GM19043 (cell line): ENCODE measurements around the gene INSYN2B.

Experiments
- ATAC-seq: cut with Tn5 transposase; IDR thresholded peaks from one replicate; pipeline ENCODE4 v1.9.1; 2021; ENCODE audit warnings: low read depth; ENCODE audit not compliant: unreplicated experiment

INSYN2B gene

DNA sequence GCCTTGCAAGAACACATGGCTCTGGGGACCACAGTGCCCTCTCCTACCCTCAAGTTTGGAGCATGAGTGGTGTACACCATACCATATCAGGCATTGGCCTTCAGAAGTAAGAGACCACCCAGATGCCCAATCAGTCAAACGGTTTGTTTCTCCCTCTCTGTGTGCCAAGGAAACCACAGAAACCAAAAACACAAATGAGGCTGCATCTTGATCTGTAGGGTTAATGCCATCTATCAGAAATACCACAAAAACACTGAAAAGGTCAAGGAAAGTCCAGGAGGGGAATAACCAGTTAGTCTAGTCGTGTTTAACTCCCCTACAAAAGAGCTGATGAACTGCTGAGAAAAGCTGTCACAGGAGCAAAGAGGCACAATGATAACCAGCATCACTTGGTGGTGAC is 78.4 kb downstream of the INSYN2B start:
- no peak for ATAC-seq

DNA sequence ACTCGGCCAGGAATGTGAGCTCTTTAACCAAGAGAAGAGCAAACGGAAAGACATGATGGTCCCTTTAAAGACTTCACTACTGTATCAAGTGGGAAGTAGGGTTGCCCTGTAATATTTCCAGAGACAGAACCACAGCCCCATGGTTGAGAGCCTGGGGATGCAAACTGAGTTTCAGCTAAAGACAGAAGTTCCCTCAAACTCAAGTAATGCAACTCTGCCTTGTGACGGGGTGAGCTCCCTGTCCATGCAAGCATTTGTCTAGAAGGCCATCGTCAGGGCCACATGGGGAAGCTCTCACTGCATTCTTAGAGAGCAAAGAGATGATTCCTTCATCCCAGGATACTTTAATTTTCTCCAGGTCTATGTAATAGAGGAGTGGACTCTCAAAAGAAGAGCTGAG is 82.8 kb downstream of the INSYN2B start:
- no peak for ATAC-seq

DNA sequence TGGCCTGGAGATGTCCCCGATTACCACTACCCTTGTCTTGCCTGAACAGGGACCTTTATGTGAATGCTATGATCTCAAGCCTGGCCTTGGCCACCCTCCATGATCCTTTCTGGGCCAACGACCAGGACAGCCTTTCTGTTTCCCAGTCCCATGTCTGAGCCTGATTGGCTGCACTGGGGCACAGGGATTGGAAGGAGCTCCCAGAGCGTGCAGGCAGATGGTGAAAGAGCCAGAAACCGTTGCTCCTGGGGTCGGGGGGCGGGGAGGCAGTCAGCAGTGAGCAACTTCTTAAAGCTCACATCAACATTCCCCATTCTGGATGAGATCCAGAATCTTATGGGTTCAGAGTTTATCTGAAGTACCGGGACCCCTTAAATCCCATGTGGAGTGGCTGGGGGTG is 84.4 kb downstream of the INSYN2B start:
- no peak for ATAC-seq

DNA sequence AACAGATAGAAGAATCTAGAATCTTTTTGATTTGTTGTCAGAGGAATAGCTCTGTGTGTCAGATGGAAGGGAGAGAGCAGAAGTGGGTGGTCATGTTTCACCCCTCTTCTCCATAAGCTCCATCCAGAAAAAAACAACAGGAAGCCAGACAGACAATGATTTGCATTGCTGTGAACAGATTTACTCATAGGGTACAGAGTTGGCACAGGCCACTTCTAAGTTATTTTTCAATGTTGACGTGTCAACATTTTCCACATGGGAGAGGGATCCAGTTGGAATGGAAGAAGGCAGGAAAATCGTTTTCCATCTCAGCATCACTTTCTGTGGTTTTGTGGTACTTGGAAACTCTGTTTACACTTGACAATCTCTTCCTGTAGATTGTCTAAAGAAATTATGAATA is 86.7 kb downstream of the INSYN2B start:
- no peak for ATAC-seq

DNA sequence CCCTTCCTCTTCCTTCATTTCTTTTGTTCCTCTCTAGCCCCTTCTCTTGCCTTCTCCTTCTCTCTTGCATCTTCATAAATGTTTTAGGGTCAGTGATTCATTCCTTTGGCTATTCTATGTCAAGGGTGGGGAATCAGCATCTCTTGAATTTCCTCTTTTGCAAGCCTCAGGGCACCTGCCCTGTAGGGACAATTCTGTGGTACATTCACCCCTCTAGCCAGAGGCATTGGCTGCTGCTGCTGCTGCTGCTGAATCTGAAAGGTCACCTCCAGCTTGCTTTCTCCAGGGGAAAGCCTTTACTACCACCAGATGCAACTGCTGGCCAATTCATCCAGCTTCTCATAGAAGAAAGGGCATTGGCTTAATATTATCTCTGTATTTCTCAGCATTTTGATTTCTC is 87.3 kb downstream of the INSYN2B start:
- ATAC-seq = no peak

DNA sequence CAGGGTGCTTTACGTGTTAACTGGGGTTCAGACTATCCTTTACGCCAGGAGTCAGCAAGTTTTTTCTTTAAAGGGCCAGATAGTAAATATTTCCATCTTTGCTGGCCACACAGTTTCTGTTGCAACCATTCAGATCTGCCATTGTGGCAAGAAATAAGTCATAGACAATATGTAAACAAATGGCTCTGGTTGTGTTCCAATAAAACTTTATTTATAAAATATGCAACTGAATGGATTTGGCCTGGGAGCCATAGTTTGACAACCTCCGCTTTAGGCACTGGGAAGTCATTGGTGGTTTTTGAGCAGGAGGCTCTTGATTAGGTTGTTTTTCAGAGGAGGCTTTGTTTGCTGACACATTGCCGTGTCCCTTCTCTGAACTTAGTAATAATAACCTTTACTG is 90.7 kb downstream of the INSYN2B start:
- ATAC-seq = no peak

DNA sequence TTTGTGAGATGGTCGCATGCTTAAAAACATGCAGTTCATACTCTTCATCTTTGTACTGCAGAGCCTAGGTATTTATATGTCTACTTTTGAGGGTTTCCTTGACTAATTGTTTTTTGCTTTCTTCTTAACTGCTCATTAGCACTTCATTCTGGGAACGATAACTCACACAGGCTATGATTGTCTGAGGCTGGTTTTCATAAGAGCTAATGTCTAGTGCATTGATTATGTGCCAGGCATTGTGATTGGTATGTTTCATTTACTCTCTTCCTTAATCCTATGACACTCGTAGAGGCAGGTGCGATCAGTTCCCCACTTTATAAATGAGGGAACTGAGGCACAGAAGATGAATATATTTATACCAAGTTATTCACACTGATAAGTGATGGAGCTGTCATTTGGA is 93.6 kb downstream of the INSYN2B start:
- ATAC-seq = no peak

DNA sequence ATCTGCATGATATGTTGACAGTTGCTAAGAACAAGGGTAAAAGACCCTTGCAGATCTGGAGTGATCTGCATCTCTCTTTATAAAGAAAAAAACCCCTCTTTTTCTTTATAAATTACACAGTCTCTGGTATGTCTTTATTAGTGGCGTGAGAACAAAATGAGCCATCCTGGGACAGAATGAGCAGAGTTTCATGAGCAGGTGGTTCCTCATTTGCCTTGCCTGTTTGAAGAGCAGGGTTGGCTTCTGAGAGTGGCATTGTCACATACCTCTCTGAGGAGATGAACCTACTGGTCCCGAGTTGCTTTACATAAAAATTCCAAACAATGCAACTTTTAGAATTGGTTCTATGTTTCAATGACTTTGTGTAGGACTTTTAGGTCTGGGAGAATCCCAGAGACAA is 94.3 kb downstream of the INSYN2B start:
- ATAC-seq = no peak

DNA sequence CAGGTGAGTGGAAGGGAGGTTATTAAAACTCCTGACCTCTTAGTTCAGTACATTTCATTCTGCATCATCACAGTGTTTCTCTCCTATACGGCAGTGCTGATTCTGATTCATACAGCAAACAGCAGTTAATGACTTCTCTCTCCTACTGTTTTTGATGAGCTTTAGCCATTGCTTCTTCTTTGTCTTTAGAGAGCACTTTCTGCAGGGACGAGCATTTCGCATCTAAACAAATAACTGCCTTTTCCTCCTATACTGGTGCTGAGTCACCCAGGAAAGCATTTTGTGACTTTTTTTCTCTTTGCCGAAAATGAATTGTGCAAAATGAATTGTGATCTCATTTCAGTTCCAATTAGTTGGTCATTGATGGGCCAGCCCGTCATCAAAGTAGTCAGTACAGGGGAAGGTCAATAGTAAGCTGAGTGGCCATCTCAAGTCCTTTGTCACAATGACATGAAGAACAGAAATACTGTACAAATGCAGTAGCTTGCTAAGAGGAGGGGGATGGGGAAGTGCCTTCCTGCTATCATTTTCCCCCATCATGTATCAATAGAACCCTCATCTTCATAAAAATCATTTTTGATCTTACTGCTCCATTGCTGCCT is 98.5 kb downstream of the INSYN2B start:
- no peak for ATAC-seq

DNA sequence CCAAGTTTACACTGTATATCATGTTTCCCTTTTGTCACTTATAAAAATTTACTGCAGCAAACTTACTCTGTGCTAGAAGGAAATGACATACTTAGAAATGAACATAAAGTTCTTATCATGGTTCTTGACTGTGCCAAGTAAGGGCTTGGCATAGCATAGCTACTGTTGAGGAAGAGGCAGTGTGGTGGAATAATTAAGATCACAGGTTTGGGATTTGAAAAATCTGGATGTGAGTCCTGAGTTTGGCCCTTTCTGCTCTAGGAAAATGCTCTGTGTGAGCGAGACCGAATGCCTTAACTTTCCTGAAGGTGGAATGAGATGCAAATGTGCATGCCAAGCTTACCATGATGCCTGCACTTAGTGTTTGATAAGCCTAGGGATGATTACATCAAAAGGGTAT is 99.5 kb downstream of the INSYN2B start:
- no peak for ATAC-seq

DNA sequence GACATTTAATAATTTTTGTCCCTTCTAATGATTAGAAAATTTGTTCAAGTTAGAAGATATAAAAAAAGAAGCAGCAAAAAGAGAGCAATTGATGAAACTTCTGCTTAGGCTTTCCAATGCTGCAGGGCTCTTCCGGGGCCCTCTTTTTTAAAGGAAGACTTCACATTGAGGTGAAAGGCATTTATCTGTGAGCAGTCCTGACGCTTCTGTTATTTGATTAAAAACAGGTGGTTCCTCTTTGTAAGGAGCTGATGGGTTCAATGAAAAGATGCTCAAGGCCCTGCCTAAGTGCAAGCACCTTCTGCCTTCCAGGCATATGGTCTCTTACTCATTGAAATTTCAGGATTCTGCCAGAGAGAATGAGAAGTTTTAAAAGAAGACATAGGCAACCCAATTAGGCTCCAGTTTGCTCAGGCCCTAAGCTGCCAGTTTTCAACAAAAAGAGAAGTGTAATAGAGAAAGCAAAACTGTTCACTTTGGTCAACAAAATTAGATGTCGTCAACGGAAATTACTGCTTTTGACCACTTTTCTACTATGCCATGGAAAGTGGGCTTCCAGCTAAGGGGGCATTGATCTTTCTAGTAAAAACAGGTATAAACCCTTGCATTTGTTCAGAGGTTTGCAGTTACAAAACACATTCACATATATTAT is 100.2 kb downstream of the INSYN2B start:
- peak; percentile 60 for ATAC-seq

DNA sequence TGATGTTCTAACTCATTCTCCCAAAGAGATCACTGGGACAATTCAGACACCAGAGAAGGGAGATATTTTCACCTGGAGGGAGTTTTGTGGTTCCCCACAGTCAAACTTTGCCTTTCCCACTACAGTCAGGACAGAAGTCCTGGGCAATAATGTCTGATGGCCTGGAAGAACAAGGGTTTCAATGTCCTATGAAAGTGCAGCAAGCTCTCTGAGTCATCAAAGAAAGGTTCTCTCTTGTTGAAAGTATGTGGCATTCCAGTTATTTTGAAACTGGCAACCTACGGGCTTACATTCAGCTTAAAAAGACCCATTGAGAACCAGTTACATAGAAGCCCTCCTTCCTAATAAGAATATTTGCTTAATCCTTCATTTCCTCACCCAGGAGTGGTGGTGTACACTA is 103.9 kb downstream of the INSYN2B start:
- ATAC-seq = no peak

DNA sequence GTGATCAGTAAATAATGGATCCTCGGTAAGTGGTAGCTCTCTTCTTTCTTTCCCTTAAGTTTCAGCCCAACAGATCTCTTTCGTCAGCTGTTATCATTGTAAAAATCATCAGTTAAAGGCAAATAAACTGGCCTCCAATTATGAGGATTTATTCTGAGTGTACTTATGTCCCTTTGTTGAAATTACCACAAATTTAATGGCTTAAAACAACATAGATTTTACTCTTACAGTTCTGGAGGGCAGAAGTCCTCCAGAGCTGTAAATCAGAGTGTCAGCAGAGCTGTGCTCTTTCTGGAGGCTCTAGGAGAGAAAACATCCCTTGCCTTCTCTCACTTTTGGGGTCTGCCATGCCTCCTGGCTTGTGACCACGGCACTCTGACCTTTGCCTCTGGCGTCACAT is 104.6 kb downstream of the INSYN2B start:
- no peak for ATAC-seq

DNA sequence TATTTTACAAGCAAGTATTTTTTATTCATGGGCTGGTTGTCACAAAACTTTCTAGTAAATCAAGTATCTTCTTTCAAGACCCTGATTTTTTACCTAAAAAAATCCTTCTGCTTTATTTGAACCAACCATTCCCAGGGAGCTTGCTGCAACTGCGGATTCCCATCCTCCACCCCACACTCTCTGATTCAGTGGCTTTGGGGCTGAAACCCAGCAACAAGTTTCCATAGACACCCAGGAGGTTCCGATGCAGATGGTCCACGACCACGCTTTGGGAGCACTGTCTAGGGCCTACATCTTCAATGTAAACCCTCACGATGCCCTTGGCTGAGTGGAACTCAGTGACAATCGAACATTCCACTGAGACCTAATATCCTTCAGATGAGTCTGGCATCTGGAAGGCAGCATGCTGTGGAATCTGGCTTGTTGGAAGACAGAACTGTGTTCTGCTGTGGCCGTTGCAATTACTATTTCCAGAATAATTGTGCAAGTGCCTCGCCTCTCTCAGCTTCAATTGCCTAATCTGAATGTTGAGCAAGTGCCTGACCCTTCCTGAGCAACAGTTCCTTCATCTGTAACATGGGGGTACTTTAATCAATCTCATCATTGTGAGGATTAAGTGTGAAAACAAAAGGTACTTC is 105.1 kb downstream of the INSYN2B start:
- ATAC-seq = no peak

DNA sequence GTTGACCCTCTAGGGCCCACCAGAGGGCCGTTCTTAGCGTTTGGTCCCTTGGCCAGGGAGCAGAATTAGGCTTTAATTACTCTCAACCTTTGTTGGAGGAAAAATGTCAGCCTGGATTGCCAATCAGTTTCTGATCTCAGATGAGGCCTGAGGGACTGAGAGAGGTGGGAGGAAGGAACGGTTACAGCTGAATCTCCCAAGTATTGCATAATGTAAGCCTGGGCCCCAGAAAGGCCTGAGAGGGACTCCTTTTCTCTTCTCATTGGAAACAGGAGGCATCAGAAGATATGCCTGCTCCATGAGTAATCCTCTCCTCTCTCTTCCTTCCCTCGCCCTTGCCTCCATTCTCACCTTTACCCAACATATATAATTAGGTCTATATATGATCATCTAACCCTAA is 105.7 kb downstream of the INSYN2B start:
- ATAC-seq = no peak

DNA sequence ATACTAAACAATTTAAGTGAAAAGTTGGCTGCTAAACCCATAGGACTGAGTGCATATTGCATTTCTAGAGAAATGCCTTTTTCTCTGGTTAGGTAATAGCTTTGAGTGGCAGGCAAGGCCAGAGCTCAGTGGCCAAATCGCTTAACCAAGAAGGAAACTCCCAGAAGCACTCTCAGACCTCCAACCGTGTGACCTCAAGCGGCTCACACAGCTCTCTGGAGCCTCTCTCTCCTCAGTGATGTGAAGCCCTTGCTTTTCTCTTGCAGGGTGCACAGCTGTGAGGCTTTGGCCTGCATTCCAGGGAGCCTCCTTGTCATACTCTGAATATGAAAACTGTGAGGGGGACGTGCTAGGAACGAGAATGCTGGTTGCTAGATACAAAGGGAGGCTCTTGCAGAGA is 106.7 kb downstream of the INSYN2B start:
- ATAC-seq = no peak

DNA sequence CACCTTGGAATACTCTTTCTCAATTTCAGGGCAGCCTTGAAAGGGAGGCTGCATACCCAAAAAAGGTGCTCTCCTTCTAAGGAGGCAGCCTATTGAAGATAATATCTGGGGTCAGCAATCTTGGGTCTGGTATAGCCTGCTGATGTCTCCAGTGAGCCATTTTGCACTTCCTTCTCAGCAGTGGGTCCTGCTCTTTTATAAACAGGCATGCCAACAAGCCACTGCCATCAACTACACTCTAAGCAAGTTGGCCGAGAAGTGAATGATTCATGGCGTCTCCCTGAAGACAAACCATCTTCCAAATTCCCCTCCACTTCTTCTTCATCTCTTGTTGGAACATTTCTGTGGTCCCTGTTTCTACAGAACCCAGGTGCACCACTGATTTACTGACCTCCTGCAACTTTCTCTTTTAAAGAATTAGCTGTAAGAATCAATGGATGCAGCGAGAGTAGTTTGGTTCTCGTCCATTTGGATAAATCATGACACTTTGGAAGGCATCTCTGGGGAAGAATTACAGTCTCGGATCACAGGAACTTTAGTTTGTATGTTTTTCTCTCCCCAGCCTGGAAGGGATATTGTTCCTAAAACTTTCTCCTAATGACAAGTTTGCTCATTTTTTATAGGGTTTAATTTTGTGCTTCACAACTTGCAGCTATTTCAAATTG is 108.3 kb downstream of the INSYN2B start:
- ATAC-seq = no peak

DNA sequence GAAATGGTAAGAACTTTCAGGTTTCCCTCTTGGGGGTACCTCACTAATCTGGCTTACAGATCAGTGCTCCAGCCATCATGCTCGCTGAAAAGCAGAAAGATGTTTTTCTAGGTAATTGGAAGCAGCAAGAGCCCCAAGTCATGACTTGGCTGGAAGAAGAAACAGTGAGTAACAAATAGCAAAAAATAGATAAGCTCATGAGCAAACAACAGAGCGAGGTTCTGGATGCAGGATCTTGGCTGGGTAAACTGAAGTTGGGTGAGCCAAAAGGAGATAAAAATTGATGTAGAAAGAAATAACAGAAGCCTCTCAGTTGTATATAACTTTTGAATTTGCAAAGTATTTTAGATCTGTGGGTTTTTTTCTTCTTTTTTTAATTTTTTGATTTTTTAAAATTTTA is 110.1 kb downstream of the INSYN2B start:
- ATAC-seq = no peak

DNA sequence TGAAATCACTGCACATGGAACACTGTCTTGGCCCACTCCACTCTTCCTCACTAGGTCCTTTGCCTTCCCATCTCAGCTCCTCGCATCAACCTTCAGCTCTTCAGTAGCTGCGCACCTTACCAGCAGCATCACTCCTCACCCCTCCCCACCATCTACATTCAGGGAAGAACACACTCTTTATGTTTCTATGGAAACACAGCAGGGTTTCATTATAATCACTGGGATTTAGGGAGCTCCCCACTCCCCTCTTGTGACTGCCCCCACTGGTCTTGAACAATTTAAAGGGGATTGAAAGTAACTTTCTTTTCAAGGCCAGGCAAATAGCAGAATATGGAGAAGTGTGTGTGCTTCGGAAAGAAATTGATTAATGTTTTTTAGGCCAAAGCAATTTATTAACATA is 111.2 kb downstream of the INSYN2B start:
- ATAC-seq = no peak

DNA sequence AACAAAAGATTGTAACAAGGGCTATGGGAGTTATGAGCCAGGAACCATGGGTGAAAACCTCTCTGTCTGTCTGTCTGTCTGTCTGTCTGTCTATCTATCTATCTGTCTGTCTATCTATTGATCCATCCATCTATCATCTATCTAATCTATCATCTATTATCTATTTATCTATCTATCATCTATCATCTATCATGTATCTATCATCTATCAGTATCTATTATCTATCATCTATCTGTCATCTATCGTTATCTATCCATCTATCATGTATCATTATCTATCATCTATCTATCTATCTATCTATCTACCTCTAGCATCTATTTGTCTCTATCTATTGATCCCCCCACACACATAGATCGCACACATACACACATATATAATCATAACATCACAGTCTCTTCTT is 112.9 kb downstream of the INSYN2B start:
- ATAC-seq = no peak

DNA sequence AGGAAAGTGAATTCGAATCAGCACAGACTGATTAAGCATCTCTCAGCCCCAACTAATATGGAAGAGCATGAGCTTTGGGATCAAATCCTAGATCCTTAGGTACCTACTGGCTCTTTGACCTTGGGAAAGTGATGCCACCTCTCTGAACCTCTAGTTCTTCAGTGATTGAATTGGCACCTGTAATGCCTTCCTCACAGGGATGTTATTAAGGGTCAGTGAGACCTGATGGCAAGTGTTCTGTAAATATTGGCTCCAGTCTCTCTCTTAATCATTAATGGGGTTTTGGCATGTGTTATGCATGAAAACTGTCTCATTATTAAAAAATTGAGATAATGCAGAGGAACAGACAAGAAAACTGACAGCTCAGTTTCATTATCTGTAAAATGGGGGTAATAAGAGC is 115.8 kb downstream of the INSYN2B start:
- ATAC-seq = no peak

DNA sequence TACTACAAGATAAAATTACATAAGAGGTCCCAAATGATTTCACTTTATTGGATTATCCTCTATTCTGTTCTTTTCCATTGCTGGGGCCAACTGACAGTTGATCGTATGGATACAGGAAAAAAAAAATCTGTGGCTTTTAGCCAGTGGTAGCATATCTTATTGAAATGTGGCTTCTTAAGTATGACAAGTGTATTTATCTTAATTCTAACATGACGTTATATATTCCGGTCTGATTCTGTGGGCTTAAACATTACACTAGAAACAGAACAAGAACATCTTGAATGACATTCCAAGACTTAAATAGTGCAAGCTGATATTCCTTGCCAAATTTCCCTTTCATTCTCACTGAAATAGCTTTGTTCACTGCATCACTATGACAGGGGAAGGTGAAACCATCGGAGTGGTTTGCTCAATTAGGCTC is 117.9 kb downstream of the INSYN2B start:
- no peak for ATAC-seq
